ENCODE data around the gene UNC93B1.

DNA sequence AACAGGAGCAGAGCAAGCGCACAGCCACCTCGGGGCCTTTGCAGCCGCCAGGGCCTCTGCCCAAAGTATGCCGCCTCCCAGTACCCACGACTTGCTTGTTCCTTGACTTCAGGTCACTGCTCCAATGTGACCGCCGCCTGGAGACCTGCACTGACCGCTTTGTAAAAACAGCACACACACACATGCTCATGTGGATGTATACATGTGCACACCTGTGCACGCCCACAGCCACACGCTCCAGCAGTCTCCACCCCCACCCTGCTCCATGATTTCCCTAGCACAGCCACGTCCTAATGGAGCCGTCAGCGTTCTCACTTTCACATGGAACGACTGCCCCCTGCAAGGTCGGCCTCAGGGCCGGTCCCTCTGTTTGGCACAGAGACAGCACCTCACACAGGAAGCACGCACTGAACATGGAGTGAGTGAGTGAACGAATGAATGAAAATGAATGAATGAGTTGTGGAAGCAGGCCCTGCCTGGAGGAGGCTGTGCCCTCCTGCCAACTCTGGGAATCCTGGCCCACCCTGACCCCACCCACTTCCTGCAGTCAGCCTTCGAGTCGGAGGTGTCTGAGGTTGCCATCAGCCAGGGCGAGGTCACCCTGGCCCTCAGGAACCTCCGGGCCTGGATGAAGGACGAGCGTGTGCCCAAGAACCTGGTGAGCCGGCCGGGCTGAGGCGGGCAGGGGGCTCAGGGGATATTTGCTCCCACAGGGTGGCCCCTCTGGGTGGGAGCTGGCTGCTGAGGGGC is 14.3 kb upstream of the UNC93B1 start:
- TF ChIP-seq, protein P1, sequence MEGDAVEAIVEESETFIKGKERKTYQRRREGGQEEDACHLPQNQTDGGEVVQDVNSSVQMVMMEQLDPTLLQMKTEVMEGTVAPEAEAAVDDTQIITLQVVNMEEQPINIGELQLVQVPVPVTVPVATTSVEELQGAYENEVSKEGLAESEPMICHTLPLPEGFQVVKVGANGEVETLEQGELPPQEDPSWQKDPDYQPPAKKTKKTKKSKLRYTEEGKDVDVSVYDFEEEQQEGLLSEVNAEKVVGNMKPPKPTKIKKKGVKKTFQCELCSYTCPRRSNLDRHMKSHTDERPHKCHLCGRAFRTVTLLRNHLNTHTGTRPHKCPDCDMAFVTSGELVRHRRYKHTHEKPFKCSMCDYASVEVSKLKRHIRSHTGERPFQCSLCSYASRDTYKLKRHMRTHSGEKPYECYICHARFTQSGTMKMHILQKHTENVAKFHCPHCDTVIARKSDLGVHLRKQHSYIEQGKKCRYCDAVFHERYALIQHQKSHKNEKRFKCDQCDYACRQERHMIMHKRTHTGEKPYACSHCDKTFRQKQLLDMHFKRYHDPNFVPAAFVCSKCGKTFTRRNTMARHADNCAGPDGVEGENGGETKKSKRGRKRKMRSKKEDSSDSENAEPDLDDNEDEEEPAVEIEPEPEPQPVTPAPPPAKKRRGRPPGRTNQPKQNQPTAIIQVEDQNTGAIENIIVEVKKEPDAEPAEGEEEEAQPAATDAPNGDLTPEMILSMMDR (IDR thresholded peaks at IDR 0.05; ENCODE audit: insufficient read depth, low read length), result no peak
- TF ChIP-seq, protein P2, sequence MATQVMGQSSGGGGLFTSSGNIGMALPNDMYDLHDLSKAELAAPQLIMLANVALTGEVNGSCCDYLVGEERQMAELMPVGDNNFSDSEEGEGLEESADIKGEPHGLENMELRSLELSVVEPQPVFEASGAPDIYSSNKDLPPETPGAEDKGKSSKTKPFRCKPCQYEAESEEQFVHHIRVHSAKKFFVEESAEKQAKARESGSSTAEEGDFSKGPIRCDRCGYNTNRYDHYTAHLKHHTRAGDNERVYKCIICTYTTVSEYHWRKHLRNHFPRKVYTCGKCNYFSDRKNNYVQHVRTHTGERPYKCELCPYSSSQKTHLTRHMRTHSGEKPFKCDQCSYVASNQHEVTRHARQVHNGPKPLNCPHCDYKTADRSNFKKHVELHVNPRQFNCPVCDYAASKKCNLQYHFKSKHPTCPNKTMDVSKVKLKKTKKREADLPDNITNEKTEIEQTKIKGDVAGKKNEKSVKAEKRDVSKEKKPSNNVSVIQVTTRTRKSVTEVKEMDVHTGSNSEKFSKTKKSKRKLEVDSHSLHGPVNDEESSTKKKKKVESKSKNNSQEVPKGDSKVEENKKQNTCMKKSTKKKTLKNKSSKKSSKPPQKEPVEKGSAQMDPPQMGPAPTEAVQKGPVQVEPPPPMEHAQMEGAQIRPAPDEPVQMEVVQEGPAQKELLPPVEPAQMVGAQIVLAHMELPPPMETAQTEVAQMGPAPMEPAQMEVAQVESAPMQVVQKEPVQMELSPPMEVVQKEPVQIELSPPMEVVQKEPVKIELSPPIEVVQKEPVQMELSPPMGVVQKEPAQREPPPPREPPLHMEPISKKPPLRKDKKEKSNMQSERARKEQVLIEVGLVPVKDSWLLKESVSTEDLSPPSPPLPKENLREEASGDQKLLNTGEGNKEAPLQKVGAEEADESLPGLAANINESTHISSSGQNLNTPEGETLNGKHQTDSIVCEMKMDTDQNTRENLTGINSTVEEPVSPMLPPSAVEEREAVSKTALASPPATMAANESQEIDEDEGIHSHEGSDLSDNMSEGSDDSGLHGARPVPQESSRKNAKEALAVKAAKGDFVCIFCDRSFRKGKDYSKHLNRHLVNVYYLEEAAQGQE (IDR thresholded peaks at IDR 0.05; ENCODE audit: insufficient replicate concordance, low read depth), result no peak
- TF ChIP-seq POLR2AphosphoS5 (IDR thresholded peaks at IDR 0.05; ENCODE audit: low read depth), result no peak

Measured in HL-60 (cell line).